K562 (cell line): ENCODE results near the gene SGK1. TPM values are rescaled to one million over a fixed set of nuclear protein-coding genes. Genes with fewer than 3 reads are reported as not detected.

Experiments used
- ATAC-seq: fragments of 200-7000 bp; cut with Tn5 transposase; 3 replicates; pipeline ENCODE4 v1.9.1; 2020; ENCODE audit warnings: moderate library complexity
- BruUV-seq: library from RNA; stranded (reverse); fragments of 400-500 nt; replicated peaks from 2 replicates; lab custom pipeline; 2021; lab: Mats Ljungman, UMichigan
- CTCF ChIA-PET: fragments of 300-600 bp; formaldehyde crosslinking; extraction: SDS; loops from one replicate; lab custom pipeline; 2021; ENCODE audit warnings: low intra/inter-chr PET ratio; lab: Yijun Ruan, JAX
- POLR2A ChIA-PET: fragments of 300-600, 350-650 bp; sonication (Branson Sonifier 250); formaldehyde crosslinking; extraction: SDS; loops from one replicate; lab custom pipeline; 2021; ENCODE audit warnings: antibody characterized with exemption, inconsistent platforms; lab: Yijun Ruan, JAX
- DNase-seq, 4 experiments: peaks; one replicate each; pipeline versions ENCODE4 v3.0.0 to v3.0.0-alpha.2; 2011 to 2018; ENCODE audit warnings: low spot score in 3 of 4, mixed read lengths in 3 of 4; ENCODE audit errors: extremely low read depth in 1 of 4
- FAIRE-seq: peaks from 2 replicates; lab custom pipeline; 2011; peaks lifted over from hg19 to GRCh38; lab: Jason Lieb, UNC
- H2AFZ ChIP-seq: 2 replicates; pipeline ENCODE4 v1.6.0; 2011; ENCODE audit warnings: low read depth, low read length, control low read depth, inconsistent platforms
- H3K27ac ChIP-seq: fragments of 200-600 bp; 3 replicates; pipeline ENCODE4 v1.8.0; 2011; ENCODE audit warnings: low read depth, mild to moderate bottlenecking, control low read depth, inconsistent platforms, low read length, moderate library complexity, mixed read lengths; ENCODE audit errors: extremely low read depth
- H3K27me3 ChIP-seq, 2 experiments: fragments of 300-600 bp in 1 of 2; 2 replicates in 1 of 2; 3 replicates in 1 of 2; pipeline versions ENCODE4 v1.6.0 to v1.8.0; 2011; ENCODE audit warnings: inconsistent platforms in 2 of 2, low read length in 2 of 2, mild to moderate bottlenecking in 1 of 2, mixed read lengths in 1 of 2, moderate library complexity in 1 of 2; ENCODE audit not compliant: control insufficient read depth in 2 of 2, insufficient read depth in 2 of 2
- H3K36me3 ChIP-seq: fragments of 300-600 bp; 3 replicates; pipeline ENCODE4 v1.8.0; 2011; ENCODE audit warnings: mild to moderate bottlenecking, low read length, inconsistent platforms; ENCODE audit not compliant: control insufficient read depth, insufficient read depth
- H3K4me1 ChIP-seq, 2 experiments: fragments of 200-600 bp in 1 of 2; replicated peaks in 1 of 2; 2 replicates in 1 of 2; 3 replicates in 1 of 2; pipeline versions ENCODE4 v1.5.1 to v1.8.0; 2011; ENCODE audit warnings: inconsistent platforms in 2 of 2, low read length in 2 of 2, mild to moderate bottlenecking in 1 of 2, mixed read lengths in 1 of 2, moderate library complexity in 1 of 2; ENCODE audit not compliant: control insufficient read depth in 2 of 2, insufficient read depth in 2 of 2
- H3K4me2 ChIP-seq: 2 replicates; pipeline ENCODE4 v1.6.1; 2011; ENCODE audit warnings: low read length, control low read depth, inconsistent platforms, mixed read lengths; ENCODE audit not compliant: insufficient read depth
- H3K4me3 ChIP-seq: fragments of 200-600 bp; sonication (generic), shearing (Covaris generic); 2 replicates; pipeline ENCODE4 v1.5.1; 2016; ENCODE audit warnings: control low read depth, inconsistent platforms
- H3K79me2 ChIP-seq: fragments of 200-600 bp; 3 replicates; pipeline ENCODE4 v1.8.0; 2011; ENCODE audit warnings: low read length, inconsistent platforms; ENCODE audit not compliant: control insufficient read depth, insufficient read depth
- H3K9ac ChIP-seq, 2 experiments: 2 replicates each; pipeline versions ENCODE4 v1.6.0 to v1.6.1; 2011; ENCODE audit warnings: low read depth in 2 of 2, low read length in 2 of 2, control low read depth in 1 of 2, inconsistent platforms in 1 of 2, mild to moderate bottlenecking in 1 of 2, mixed read lengths in 1 of 2; ENCODE audit not compliant: insufficient read depth in 1 of 2
- H3K9me1 ChIP-seq: one replicate; pipeline ENCODE4 v1.6.0; 2011; ENCODE audit warnings: inconsistent platforms, mild to moderate bottlenecking, low read length, moderate library complexity; ENCODE audit not compliant: control insufficient read depth, insufficient read depth
- H3K9me3 ChIP-seq: replicated peaks from 2 replicates; pipeline ENCODE4 v1.5.1; 2011; ENCODE audit warnings: low read depth, low read length, inconsistent platforms; ENCODE audit not compliant: control insufficient read depth, insufficient read depth
- H4K20me1 ChIP-seq: replicated peaks from 2 replicates; pipeline ENCODE4 v1.6.1; 2011; ENCODE audit warnings: low read length, inconsistent platforms, mixed read lengths; ENCODE audit not compliant: control insufficient read depth, insufficient read depth
- ARID1B ChIP-seq: fragments of 450-650 bp; IDR thresholded peaks from 2 replicates; pipeline ENCODE4 v1.6.1; 2016; ENCODE audit warnings: antibody characterized with exemption, mild to moderate bottlenecking, inconsistent platforms
- CBFA2T3 ChIP-seq: fragments of 450-650 bp; IDR thresholded peaks from 2 replicates; pipeline ENCODE4 v1.6.1; 2017
- CXXC5 ChIP-seq: fragments of 250-450 bp; sonication (Bioruptor Pico); IDR thresholded peaks from 2 replicates; pipeline ENCODE4 v1.8.0; 2022; ENCODE audit warnings: inconsistent platforms, mild to moderate bottlenecking, moderate library complexity
- E2F3 ChIP-seq: fragments of 250-450 bp; sonication (Bioruptor Pico); IDR thresholded peaks from 2 replicates; pipeline ENCODE4 v1.4.0; 2020; ENCODE audit warnings: mild to moderate bottlenecking
- FOXJ3 ChIP-seq: sonication (generic); formaldehyde crosslinking; IDR thresholded peaks from 2 replicates; pipeline ENCODE4 v1.4.0; 2020; ENCODE audit warnings: mild to moderate bottlenecking, missing genetic modification reagents
- FUS ChIP-seq: fragments of 200-400 bp; formaldehyde crosslinking; optimal IDR thresholded peaks from 2 replicates; pipeline ENCODE3; 2017; ENCODE audit warnings: low read depth, low read length
- HNRNPK ChIP-seq: fragments of 200-400 bp; formaldehyde crosslinking; IDR thresholded peaks from one replicate; pipeline ENCODE4 v1.6.1; 2018; ENCODE audit warnings: mild to moderate bottlenecking, low read depth, low read length; ENCODE audit not compliant: poor library complexity, severe bottlenecking
- POLR2G ChIP-seq: fragments of 200-400 bp; formaldehyde crosslinking; IDR thresholded peaks from 2 replicates; pipeline ENCODE4 v1.6.1; 2017; ENCODE audit warnings: low read depth, mild to moderate bottlenecking, antibody characterized with exemption, low read length, moderate library complexity
- TAL1 ChIP-seq: fragments of 450-650 bp; IDR thresholded peaks from 2 replicates; pipeline ENCODE4 v1.6.1; 2016; ENCODE audit warnings: mild to moderate bottlenecking
- TEAD4 ChIP-seq, 2 experiments: sonication (generic) in 1 of 2; formaldehyde crosslinking in 1 of 2; IDR thresholded peaks; 2 replicates each; pipeline versions ENCODE4 v1.6.1 to v1.8.0; 2012 to 2022; ENCODE audit warnings: borderline replicate concordance in 1 of 2, inconsistent platforms in 1 of 2, low read length in 1 of 2, mild to moderate bottlenecking in 1 of 2, missing genetic modification reagents in 1 of 2
- TFAM ChIP-seq: fragments of 250-450 bp; sonication (Bioruptor Pico); conservative IDR thresholded peaks from 2 replicates; pipeline ENCODE4 v1.5.0; 2021; ENCODE audit warnings: mild to moderate bottlenecking, moderate library complexity
- ZNF445 ChIP-seq: fragments of 250-450 bp; sonication (Bioruptor Pico); IDR thresholded peaks from 2 replicates; pipeline ENCODE4 v1.4.0; 2020; ENCODE audit warnings: low read depth, mild to moderate bottlenecking, moderate library complexity
- WGBS: fragments of 100-300 bp; shearing (Covaris generic); methylation state at CpG from one replicate; pipeline ENCODE4 v1.1.6; 2016; ENCODE audit warnings: low coverage, mixed read lengths; ENCODE audit not compliant: insufficient coverage; ENCODE audit errors: missing lambda C conversion rate; 5-methylcytosine and 5-hydroxymethylcytosine counted together
- in situ Hi-C: fragments of 300-500 bp; cut with MboI; formaldehyde crosslinking; loops from 4 replicates; pipeline ENCODE4 v1.15.0; 2018; ENCODE audit warnings: inconsistent platforms, mixed read lengths
- intact Hi-C: fragments of 100-400 bp; cut with micrococcal nuclease; formaldehyde crosslinking; loops from 2 replicates; pipeline ENCODE4 v1.14.2; 2022
- polyA plus RNA-seq, 8 experiments: library from polyadenylated mRNA; depleted of rRNA in 4 of 8; stranded (reverse) in 5 of 8; unstranded in 3 of 8; fragments of >200 nt; fragmentation: Nextera tagmentation in 2 of 8; fragmentation: Illumina TruSeq in 1 of 8; extraction: Ambion mirVana in 2 of 8; extraction: Trizol in 1 of 8; gene quantifications; 2 replicates each; pipeline versions ENCODE4 v1.2.1 to v1.2.3, GENCODE V29; 2011 to 2014; ENCODE audit warnings: inconsistent platforms in 1 of 8, missing spikeins in 1 of 8
- total RNA-seq, 7 experiments: library from RNA; depleted of rRNA in 6 of 7; stranded (reverse); fragments of >200 nt in 6 of 7; fragmentation: Illumina TruSeq in 2 of 7; extraction: Trizol in 2 of 7; gene quantifications; 2 replicates each; pipeline versions ENCODE4 v1.2.1 to v1.2.3, GENCODE V29; 2011 to 2021; ENCODE audit warnings: low replicate concordance in 1 of 7
- TF ChIP-seq, protein P1 (sequence below): fragments of 450-650 bp; formaldehyde crosslinking; IDR thresholded peaks from 2 replicates; pipeline ENCODE4 v1.4.0; 2022; ENCODE audit warnings: mild to moderate bottlenecking, moderate library complexity
- TF ChIP-seq, protein P2 (sequence below), 2 experiments: fragments of 450-650 bp in 1 of 2; sonication (generic) in 1 of 2; formaldehyde crosslinking in 1 of 2; IDR thresholded peaks in 1 of 2; conservative IDR thresholded peaks in 1 of 2; 2 replicates each; pipeline versions ENCODE4 v1.6.1 to v1.8.1; 2016 to 2023; ENCODE audit warnings: mild to moderate bottlenecking in 2 of 2, moderate library complexity in 2 of 2, inconsistent platforms in 1 of 2, missing genetic modification reagents in 1 of 2

The SGK1 gene
- total and polyA plus RNA-seq, 9 of the 15 experiments (the other 6 are each of a cell fraction or from before 2014, with no cell fraction given) = 3.5 to 7.2 (median 3.9) TPM

DNA sequence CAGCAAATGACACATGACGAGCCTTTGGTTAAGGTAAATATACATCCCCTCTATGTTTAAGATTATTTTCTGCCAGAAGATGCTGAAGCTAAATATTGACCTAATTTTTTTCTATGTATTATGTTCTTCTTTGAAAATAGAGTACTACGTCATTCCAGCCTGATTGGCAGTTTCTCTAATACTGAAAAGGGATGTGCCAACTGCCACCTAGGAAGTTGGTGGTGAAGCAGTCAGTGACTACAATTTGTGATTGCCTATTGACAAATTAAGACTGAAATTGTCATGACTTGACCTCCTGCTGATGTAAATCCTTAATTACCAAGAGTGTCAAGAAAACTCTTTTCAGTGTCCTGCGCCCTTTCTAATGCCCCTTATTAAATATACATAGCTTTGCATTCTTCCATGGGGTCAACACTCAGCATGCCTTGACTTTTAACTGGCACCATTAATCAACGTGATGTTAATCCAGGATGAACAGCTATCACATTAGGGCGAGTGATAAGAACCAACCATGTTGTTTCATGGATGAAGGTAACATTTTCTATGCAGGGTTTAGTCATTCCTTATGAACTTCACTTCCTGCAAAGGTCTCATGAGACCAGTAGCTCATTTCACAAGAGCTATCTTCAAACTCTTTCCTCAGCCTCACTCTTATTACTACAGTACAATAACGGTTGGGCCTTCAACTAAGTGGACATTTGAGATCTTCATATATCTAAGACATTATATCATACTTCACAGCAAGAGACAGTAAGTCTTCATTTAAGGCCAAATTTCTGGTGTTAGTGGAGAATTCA is 22.5 kb upstream of the SGK1 start:
- Histone ChIP-seq H2AFZ (no peak overlapping the region), H3K9me1 (no peaks in the 10 kb centered on the region), H3K36me3 (no peaks in the 10 kb centered on the region), H3K9ac (no peak overlapping the region), H4K20me1 (no peaks in the 10 kb centered on the region), H3K4me2 (no peak overlapping the region), H3K9me3 (no peaks in the 10 kb centered on the region), H3K27me3 (no peaks in the 10 kb centered on the region), H3K4me1 (no peaks in the 10 kb centered on the region), H3K27ac (no peak overlapping the region), H3K4me3 (no peak overlapping the region), H3K79me2 (no peaks in the 10 kb centered on the region)
- BruUV-seq = no TSS peak
- no peak for DNase-seq
- intact Hi-C loops (no loop called here), in situ Hi-C loops (no loop called here)
- peak; percentile 32 for FAIRE-seq
- ChIA-PET POLR2A (interaction anchor here (0.8 kb wide), 1 partner anchor 299 kb away, joined by 3 read pairs; no protein-coding TSS in a partner anchor), CTCF (no interaction called here)
- no peak for ATAC-seq
- WGBS = 34% methylated on average over 6 of the region's 6 CpGs
- no peak for TF ChIP-seq POLR2G
- TF ChIP-seq FOXJ3 (CRISPR knock-in tag) = no peak
- TF ChIP-seq, all 486 proteins: peak for 0

DNA sequence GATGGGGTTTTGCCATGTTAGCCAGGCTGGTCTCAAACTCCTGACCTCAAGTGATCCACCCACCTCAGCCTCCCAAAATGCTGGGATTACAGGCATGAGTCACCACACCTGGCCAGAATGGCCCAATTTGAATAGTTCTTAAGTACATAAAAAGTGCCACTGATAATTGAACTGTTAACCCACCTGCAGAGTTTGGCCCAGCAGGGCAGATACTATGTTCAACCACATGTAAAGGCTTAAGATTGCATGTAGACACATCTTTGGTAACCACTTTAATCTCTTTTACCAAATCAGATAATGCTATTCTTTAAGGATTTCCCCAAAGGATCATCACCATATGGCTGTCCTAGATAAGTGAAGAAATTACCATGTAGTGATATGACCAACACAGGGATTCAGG is 21.3 kb upstream of the SGK1 start:
- Histone ChIP-seq H3K27me3 (no peaks in the 10 kb centered on the region), H3K9me1 (no peaks in the 10 kb centered on the region), H3K79me2 (no peaks in the 10 kb centered on the region), H3K36me3 (no peaks in the 10 kb centered on the region), H3K27ac (no peak overlapping the region), H3K9me3 (no peaks in the 10 kb centered on the region), H3K4me3 (no peak overlapping the region), H2AFZ (no peak overlapping the region), H4K20me1 (no peaks in the 10 kb centered on the region), H3K4me1 (no peaks in the 10 kb centered on the region), H3K4me2 (no peak overlapping the region), H3K9ac (no peak overlapping the region)
- no TSS peak for BruUV-seq
- no peak for FAIRE-seq
- ChIA-PET CTCF (no interaction called here), POLR2A (no interaction called here)
- in situ Hi-C loops = no loop called here
- no peak for DNase-seq
- ATAC-seq = no peak
- intact Hi-C loops = no loop called here
- no peak for TF ChIP-seq TFAM (CRISPR knock-in tag)
- no peak for TF ChIP-seq E2F3 (CRISPR knock-in tag)
- TF ChIP-seq ARID1B = peak; percentile 46; the same call in 1 of the 2 replicates
- no peak for TF ChIP-seq CXXC5 (CRISPR knock-in tag)
- peak; percentile 13; the same call in 1 of the 2 replicates for TF ChIP-seq TAL1
- TF ChIP-seq, protein P1, sequence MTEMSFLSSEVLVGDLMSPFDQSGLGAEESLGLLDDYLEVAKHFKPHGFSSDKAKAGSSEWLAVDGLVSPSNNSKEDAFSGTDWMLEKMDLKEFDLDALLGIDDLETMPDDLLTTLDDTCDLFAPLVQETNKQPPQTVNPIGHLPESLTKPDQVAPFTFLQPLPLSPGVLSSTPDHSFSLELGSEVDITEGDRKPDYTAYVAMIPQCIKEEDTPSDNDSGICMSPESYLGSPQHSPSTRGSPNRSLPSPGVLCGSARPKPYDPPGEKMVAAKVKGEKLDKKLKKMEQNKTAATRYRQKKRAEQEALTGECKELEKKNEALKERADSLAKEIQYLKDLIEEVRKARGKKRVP (CRISPR knock-in tag) = no peak
- no peak for TF ChIP-seq FUS
- TF ChIP-seq TEAD4 (IDR thresholded peaks at IDR 0.05; ENCODE audit: low read length) = 0 out of 2 replicates have a peak, but pooled peaks have one; percentile 20
- no peak for TF ChIP-seq TEAD4 (CRISPR knock-in tag; IDR thresholded peaks at IDR 0.05; ENCODE audit: borderline replicate concordance)
- TF ChIP-seq, protein P2, sequence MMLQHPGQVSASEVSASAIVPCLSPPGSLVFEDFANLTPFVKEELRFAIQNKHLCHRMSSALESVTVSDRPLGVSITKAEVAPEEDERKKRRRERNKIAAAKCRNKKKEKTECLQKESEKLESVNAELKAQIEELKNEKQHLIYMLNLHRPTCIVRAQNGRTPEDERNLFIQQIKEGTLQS (IDR thresholded peaks at IDR 0.05) = peak; percentile 29; the same call in 1 of the 2 replicates
- TF ChIP-seq, protein P2 (CRISPR knock-in tag; conservative IDR thresholded peaks at IDR 0.05) = no peak
- no peak for TF ChIP-seq ZNF445 (CRISPR knock-in tag)
- no peak for TF ChIP-seq HNRNPK
- TF ChIP-seq CBFA2T3 = peak; percentile 35; the same call in 1 of the 2 replicates
